ENCODE measurements around the gene SARM1.

- no peak for TF ChIP-seq GATA2 (IDR thresholded peaks at IDR 0.05; ENCODE audit: low read depth, low read length)
- TF ChIP-seq GATA3 (IDR thresholded peaks at IDR 0.05; ENCODE audit: low read depth, low read length) = no peak
These were observed 21.0 kb downstream of the SARM1 start for GRCh38 chr17:28392491-28392890.
